MCF 10A (cell line): ENCODE measurements around the gene SCUBE1. TPM values are rescaled to one million over a fixed set of nuclear protein-coding genes. Genes with fewer than 3 reads are reported as not detected.

Experiments used
- BruUV-seq: library from RNA; stranded (reverse); fragments of 400-500 nt; replicated peaks from 2 replicates; lab custom pipeline; 2021; lab: Mats Ljungman, UMichigan
- CTCF ChIA-PET: fragments of 300-600 bp; sonication (Branson Sonifier 250); formaldehyde crosslinking; extraction: SDS; loops from one replicate; lab custom pipeline; 2021; ENCODE audit warnings: antibody characterized with exemption, inconsistent platforms; lab: Yijun Ruan, JAX
- POLR2A ChIA-PET: fragments of 300-600, 350-650 bp; sonication (Branson Sonifier 250); formaldehyde crosslinking; extraction: SDS; loops from one replicate; lab custom pipeline; 2020; ENCODE audit warnings: antibody characterized with exemption, inconsistent platforms; lab: Yijun Ruan, JAX
- DNase-seq: peaks from one replicate; pipeline ENCODE4 v3.0.0-alpha.2; 2018; ENCODE audit not compliant: unreplicated experiment
- H3K27ac Mint-ChIP-seq: one replicate; pipeline ENCODE4 v1.8.0; 2022; ENCODE audit warnings: mild to moderate bottlenecking, low read depth, mixed read lengths; ENCODE audit not compliant: unreplicated experiment
- H3K27me3 Mint-ChIP-seq: one replicate; pipeline ENCODE4 v1.8.0; 2022; ENCODE audit warnings: mixed read lengths; ENCODE audit not compliant: insufficient read depth, unreplicated experiment
- H3K36me3 Mint-ChIP-seq: one replicate; pipeline ENCODE4 v1.8.0; 2022; ENCODE audit warnings: mild to moderate bottlenecking, moderate library complexity, mixed read lengths; ENCODE audit not compliant: insufficient read depth, unreplicated experiment
- H3K4me1 Mint-ChIP-seq: one replicate; pipeline ENCODE4 v1.8.0; 2022; ENCODE audit warnings: mixed read lengths; ENCODE audit not compliant: insufficient read depth, unreplicated experiment
- H3K4me3 Mint-ChIP-seq: one replicate; pipeline ENCODE4 v1.8.0; 2022; ENCODE audit warnings: mild to moderate bottlenecking, moderate library complexity, mixed read lengths; ENCODE audit not compliant: unreplicated experiment
- H3K9me3 Mint-ChIP-seq: one replicate; pipeline ENCODE4 v1.8.0; 2022; ENCODE audit warnings: mixed read lengths; ENCODE audit not compliant: unreplicated experiment
- intact Hi-C: fragments of 100-400 bp; cut with micrococcal nuclease; formaldehyde crosslinking; loops from 2 replicates; pipeline ENCODE4 v1.14.1; 2022
- total RNA-seq: library from RNA; stranded (reverse); gene quantifications from 2 replicates; pipeline ENCODE4 v1.2.3, GENCODE V29; 2022
- TF ChIP-seq, protein P1 (sequence below): fragments of 200-600 bp; IDR thresholded peaks from one replicate; pipeline ENCODE4 v1.8.0; 2022; ENCODE audit warnings: antibody characterized with exemption, mild to moderate bottlenecking; ENCODE audit not compliant: unreplicated experiment

The SCUBE1 gene
- total RNA-seq, 1 experiment from 2014 or later: not detected

DNA sequence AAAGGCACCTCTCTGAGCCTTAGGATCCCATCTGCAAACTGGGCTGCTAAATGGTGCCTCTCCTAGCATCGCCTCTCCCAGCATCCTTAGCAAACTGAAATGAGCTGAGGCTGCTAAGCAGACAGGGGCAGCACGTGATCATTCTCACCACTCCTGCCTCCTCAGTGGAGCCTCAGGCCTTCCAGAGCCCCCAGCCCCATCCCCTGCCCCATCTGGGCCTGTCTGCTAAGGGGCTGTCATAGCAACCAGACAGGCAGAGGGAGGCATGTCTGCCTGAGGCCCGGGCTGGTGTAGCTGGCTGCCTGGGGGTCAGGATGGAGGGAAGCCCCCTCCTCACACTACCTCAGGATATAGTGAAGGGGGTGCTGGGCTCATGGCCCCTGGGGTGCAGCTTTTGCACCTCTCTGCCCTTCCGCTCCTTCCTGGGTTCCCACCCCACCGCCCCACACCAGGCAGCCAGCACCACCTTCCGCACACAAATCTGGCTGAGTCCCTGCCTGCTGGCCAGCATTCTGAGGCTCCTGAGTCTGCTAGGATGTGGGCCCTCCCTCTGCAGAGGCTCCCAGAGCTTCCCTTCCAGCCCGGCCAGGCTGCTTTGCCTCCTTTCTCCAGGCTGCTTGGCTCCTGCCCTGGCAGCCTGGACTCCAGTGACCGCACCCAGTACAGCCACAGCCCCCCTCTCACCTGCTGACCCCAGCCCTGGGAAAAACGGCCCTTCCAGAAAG is 108.7 kb downstream of the SCUBE1 start:
- DNase-seq: no peak
- H3K4me1 Mint-ChIP-seq: peaks cover 5% of the 10 kb centered on the region
- BruUV-seq: no TSS peak
- H3K4me3 Mint-ChIP-seq: no peak overlapping the region
- POLR2A ChIA-PET: no interaction called here
- TF ChIP-seq, protein P1, sequence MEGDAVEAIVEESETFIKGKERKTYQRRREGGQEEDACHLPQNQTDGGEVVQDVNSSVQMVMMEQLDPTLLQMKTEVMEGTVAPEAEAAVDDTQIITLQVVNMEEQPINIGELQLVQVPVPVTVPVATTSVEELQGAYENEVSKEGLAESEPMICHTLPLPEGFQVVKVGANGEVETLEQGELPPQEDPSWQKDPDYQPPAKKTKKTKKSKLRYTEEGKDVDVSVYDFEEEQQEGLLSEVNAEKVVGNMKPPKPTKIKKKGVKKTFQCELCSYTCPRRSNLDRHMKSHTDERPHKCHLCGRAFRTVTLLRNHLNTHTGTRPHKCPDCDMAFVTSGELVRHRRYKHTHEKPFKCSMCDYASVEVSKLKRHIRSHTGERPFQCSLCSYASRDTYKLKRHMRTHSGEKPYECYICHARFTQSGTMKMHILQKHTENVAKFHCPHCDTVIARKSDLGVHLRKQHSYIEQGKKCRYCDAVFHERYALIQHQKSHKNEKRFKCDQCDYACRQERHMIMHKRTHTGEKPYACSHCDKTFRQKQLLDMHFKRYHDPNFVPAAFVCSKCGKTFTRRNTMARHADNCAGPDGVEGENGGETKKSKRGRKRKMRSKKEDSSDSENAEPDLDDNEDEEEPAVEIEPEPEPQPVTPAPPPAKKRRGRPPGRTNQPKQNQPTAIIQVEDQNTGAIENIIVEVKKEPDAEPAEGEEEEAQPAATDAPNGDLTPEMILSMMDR: no peak
- intact Hi-C loops: no loop called here
- H3K27me3 Mint-ChIP-seq: peaks cover 62% of the 10 kb centered on the region
- CTCF ChIA-PET: interaction anchor here (0.6 to 3.2 kb wide), 3 partner anchors 38 to 148 kb away, joined by 3 to 27 read pairs (median 3); no protein-coding TSS in a partner anchor
- no peaks in the 10 kb centered on the region for H3K9me3 Mint-ChIP-seq
- H3K36me3 Mint-ChIP-seq: peaks cover 7% of the 10 kb centered on the region
- no peak overlapping the region for H3K27ac Mint-ChIP-seq

DNA sequence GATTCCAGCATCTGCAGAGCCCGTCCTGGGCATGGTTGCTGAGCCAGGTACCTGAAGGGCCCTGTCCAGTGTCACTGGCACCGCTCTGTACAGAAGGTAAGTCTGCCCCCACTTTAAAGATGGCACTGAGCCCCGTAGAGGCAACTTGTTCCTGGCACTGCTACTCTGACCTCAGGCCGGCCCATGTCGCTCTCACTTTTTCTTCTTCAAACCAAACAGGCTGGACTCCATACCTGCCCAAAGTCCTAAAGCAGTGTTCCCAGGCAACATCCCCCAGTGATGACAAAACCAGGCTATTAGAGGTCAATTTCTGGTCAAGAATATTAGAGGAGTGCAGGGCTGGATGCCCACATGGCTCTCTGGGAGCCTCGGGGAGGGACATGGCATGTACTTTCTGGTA is 109.6 kb downstream of the SCUBE1 start:
- intact Hi-C loops: no loop called here
- TF ChIP-seq, protein P1: no peak
- CTCF ChIA-PET: interaction anchor here (0.6 to 3.2 kb wide), 4 partner anchors 10 to 1426 kb away, joined by 3 to 27 read pairs (median 4); no protein-coding TSS in a partner anchor

DNA sequence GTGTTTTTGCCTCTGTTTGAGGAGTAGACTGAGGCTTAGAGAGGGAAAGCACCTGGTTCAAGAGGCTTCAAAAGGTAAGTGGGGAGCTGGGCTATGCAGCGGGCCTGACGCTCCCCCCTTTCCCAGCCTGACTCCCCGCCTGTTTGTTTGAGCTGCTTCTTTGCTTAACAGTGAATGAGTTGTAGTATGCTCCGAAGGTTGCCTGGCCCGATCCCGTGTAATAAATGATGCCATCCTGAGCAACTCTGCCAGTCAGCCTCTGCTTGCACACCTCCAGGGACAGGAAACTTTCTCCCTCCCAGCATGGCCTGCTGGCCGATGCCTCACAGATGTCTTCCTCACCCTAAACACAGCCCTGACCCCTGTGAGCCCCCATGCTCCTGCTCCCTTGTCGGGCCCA is 110.7 kb downstream of the SCUBE1 start:
- Mint-ChIP-seq H3K4me3 (no peak overlapping the region), H3K27ac (no peak overlapping the region), H3K36me3 (peaks cover 7% of the 10 kb centered on the region), H3K9me3 (no peaks in the 10 kb centered on the region), H3K27me3 (peaks cover 56% of the 10 kb centered on the region), H3K4me1 (peaks cover 12% of the 10 kb centered on the region)
- intact Hi-C loops: no loop called here
- POLR2A ChIA-PET: interaction anchor here (1.0 kb wide), 1 partner anchor 45 kb away, joined by 6 read pairs; the partner anchor contains the start of gene TTLL12
- TF ChIP-seq, protein P1: no peak
- no peak for DNase-seq
- CTCF ChIA-PET: interaction anchor here (0.6 to 3.2 kb wide), 11 partner anchors 10 to 166 kb away, joined by 3 to 34 read pairs (median 5); no protein-coding TSS in a partner anchor
- BruUV-seq: no TSS peak

More for the DNA sequence above, 109.6 kb downstream of the SCUBE1 start:
- H3K4me1 Mint-ChIP-seq: peaks cover 7% of the 10 kb centered on the region
- no TSS peak for BruUV-seq
- H3K9me3 Mint-ChIP-seq: no peaks in the 10 kb centered on the region
- POLR2A ChIA-PET: no interaction called here
- peaks cover 7% of the 10 kb centered on the region for H3K36me3 Mint-ChIP-seq
- peaks cover 58% of the 10 kb centered on the region for H3K27me3 Mint-ChIP-seq
- no peak for DNase-seq
- H3K27ac Mint-ChIP-seq: no peak overlapping the region
- H3K4me3 Mint-ChIP-seq: no peak overlapping the region

DNA sequence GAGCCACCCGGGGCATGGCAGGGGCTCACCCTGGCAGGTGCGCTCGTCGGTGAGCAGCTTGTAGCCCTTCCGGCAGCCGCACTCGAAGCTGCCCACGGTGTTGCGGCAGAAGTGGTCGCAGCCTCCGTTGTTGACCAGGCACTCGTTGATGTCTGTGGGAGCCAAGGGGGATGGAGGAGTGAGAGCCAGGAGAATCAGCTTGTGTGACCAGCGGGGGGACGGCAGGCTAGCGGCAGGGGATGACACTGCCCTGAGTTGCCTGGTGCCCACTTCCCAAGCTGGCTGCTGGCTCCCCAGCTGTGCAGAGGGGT is 111.5 kb downstream of the SCUBE1 start:
- Mint-ChIP-seq H3K4me3 (no peak overlapping the region), H3K36me3 (peaks cover 7% of the 10 kb centered on the region)
- no TSS peak for BruUV-seq

More for the DNA sequence above, 111.5 kb downstream of the SCUBE1 start:
- ChIA-PET CTCF (interaction anchor here (0.6 to 3.2 kb wide), 20 partner anchors 10 to 1377 kb away, joined by 3 to 34 read pairs (median 4); no protein-coding TSS in a partner anchor), POLR2A (interaction anchor here (1.0 kb wide), 1 partner anchor 45 kb away, joined by 6 read pairs; the partner anchor contains the start of gene TTLL12)
- H3K4me1 Mint-ChIP-seq: peaks cover 12% of the 10 kb centered on the region
- no peak overlapping the region for H3K27ac Mint-ChIP-seq
- H3K27me3 Mint-ChIP-seq: peaks cover 49% of the 10 kb centered on the region
- TF ChIP-seq, protein P1: no peak
- DNase-seq: no peak
- no peaks in the 10 kb centered on the region for H3K9me3 Mint-ChIP-seq
- intact Hi-C loops: loop anchor here (1.0 to 2.0 kb wide), 3 partner anchors 43 to 154 kb away; no protein-coding TSS in a partner anchor
